K562 (cell line): ENCODE results near the gene APC2. TPM values are rescaled to one million over a fixed set of nuclear protein-coding genes. Genes with fewer than 3 reads are reported as not detected.

ENCODE experiments used
- ARID4B ChIP-seq: sonication (generic); formaldehyde crosslinking; IDR thresholded peaks from 2 replicates; pipeline ENCODE4 v1.8.0; 2022; ENCODE audit warnings: mild to moderate bottlenecking, missing genetic modification reagents
- CREB1 ChIP-seq, 2 experiments: sonication (generic) in 1 of 2; formaldehyde crosslinking in 1 of 2; IDR thresholded peaks; 2 replicates each; pipeline versions ENCODE4 v1.6.1 to v1.8.0; 2012 to 2022; ENCODE audit warnings: inconsistent platforms in 1 of 2, mild to moderate bottlenecking in 1 of 2, missing genetic modification reagents in 1 of 2, moderate library complexity in 1 of 2
- EP300 ChIP-seq: IDR thresholded peaks from 2 replicates; pipeline ENCODE4 v1.6.1; 2012; ENCODE audit warnings: low read length, improper control_type of control experiment
- ETV1 ChIP-seq: fragments of 450-650 bp; conservative IDR thresholded peaks from 2 replicates; pipeline ENCODE4 v1.6.1; 2016; ENCODE audit warnings: missing genetic modification characterization, control low read depth, low read depth, missing compliant biosample characterization
- FOXK2 ChIP-seq, 2 experiments: fragments of 450-650 bp; IDR thresholded peaks in 1 of 2; conservative IDR thresholded peaks in 1 of 2; 2 replicates each; pipeline ENCODE4 v1.6.1; 2016; ENCODE audit warnings: low read depth in 2 of 2, mild to moderate bottlenecking in 1 of 2
- HNRNPLL ChIP-seq: fragments of 200-400 bp; formaldehyde crosslinking; IDR thresholded peaks from 2 replicates; pipeline ENCODE4 v1.6.1; 2017; ENCODE audit warnings: low read length, low read depth, mild to moderate bottlenecking; ENCODE audit not compliant: poor library complexity, severe bottlenecking
- IRF2 ChIP-seq: sonication (generic); formaldehyde crosslinking; IDR thresholded peaks from 2 replicates; pipeline ENCODE4 v1.8.1; 2022; ENCODE audit warnings: mild to moderate bottlenecking, missing genetic modification reagents
- MCM7 ChIP-seq, 2 experiments: fragments of 450-650 bp; IDR thresholded peaks; 2 replicates each; pipeline ENCODE4 v1.6.1; 2016 to 2018
- MEIS2 ChIP-seq: fragments of 450-650 bp; IDR thresholded peaks from 2 replicates; pipeline ENCODE4 v1.6.1; 2014; ENCODE audit warnings: mild to moderate bottlenecking; ENCODE audit not compliant: partially characterized antibody
- MYC ChIP-seq, 2 experiments: fragments of 250-450 bp in 1 of 2; sonication (Bioruptor Pico) in 1 of 2; IDR thresholded peaks; 2 replicates each; pipeline versions ENCODE4 v1.5.1 to v1.6.1; 2012 to 2021; ENCODE audit warnings: low read depth in 2 of 2, borderline replicate concordance in 1 of 2, improper control_type of control experiment in 1 of 2, low read length in 1 of 2, mild to moderate bottlenecking in 1 of 2, moderate library complexity in 1 of 2
- NFIC ChIP-seq: fragments of 450-650 bp; IDR thresholded peaks from 2 replicates; pipeline ENCODE4 v1.6.1; 2017; ENCODE audit warnings: mild to moderate bottlenecking, inconsistent platforms
- RBFOX2 ChIP-seq: fragments of 200-400 bp; formaldehyde crosslinking; IDR thresholded peaks from 2 replicates; pipeline ENCODE4 v1.6.1; 2017; ENCODE audit warnings: low read depth, mild to moderate bottlenecking, low read length, moderate library complexity
- RHOXF2B ChIP-seq: fragments of 250-450 bp; sonication (Bioruptor Pico); conservative IDR thresholded peaks from 2 replicates; pipeline ENCODE4 v1.5.1; 2021
- SIX5 ChIP-seq, 2 experiments: IDR thresholded peaks; 2 replicates each; pipeline ENCODE4 v1.6.1; 2011; ENCODE audit warnings: low read length in 2 of 2, borderline replicate concordance in 1 of 2, low read depth in 1 of 2, mild to moderate bottlenecking in 1 of 2, moderate library complexity in 1 of 2; ENCODE audit not compliant: insufficient read depth in 1 of 2
- SNIP1 ChIP-seq: fragments of 450-650 bp; IDR thresholded peaks from 2 replicates; pipeline ENCODE4 v1.7.1; 2017; ENCODE audit warnings: low read depth, mild to moderate bottlenecking
- SRF ChIP-seq, 2 experiments: fragments of 250-450, 450-650 bp in 1 of 2; sonication (Bioruptor Pico) in 1 of 2; sonication (generic) in 1 of 2; formaldehyde crosslinking; IDR thresholded peaks; 2 replicates each; pipeline versions ENCODE4 v1.5.0 to v1.5.1; 2020 to 2022; ENCODE audit warnings: mild to moderate bottlenecking in 1 of 2, missing genetic modification reagents in 1 of 2
- TAF7 ChIP-seq: fragments of 450-650 bp; IDR thresholded peaks from 2 replicates; pipeline ENCODE4 v1.6.1; 2016; ENCODE audit warnings: missing genetic modification characterization, missing compliant biosample characterization
- TCF3 ChIP-seq: sonication (generic); formaldehyde crosslinking; IDR thresholded peaks from 2 replicates; pipeline ENCODE4 v1.4.0; 2020; ENCODE audit warnings: mild to moderate bottlenecking, missing genetic modification reagents
- TEAD1 ChIP-seq, 2 experiments: fragments of 450-650 bp in 1 of 2; sonication (generic) in 1 of 2; formaldehyde crosslinking; IDR thresholded peaks; 2 replicates each; pipeline versions ENCODE4 v1.4.0 to v1.8.0; 2020 to 2022; ENCODE audit warnings: mild to moderate bottlenecking in 2 of 2, missing genetic modification reagents in 1 of 2
- ZBTB12 ChIP-seq: fragments of 250-450 bp; sonication (Bioruptor Pico); IDR thresholded peaks from 2 replicates; pipeline ENCODE4 v1.4.0; 2020
- ZNF644 ChIP-seq: fragments of 200-800 bp; sonication (Bioruptor generic); IDR thresholded peaks from 2 replicates; pipeline ENCODE4 v1.6.1; 2016; ENCODE audit warnings: low read depth, missing genetic modification characterization, missing compliant biosample characterization
- polyA plus RNA-seq, 8 experiments: library from polyadenylated mRNA; depleted of rRNA in 4 of 8; stranded (reverse) in 5 of 8; unstranded in 3 of 8; fragments of >200 nt; fragmentation: Nextera tagmentation in 2 of 8; fragmentation: Illumina TruSeq in 1 of 8; extraction: Ambion mirVana in 2 of 8; extraction: Trizol in 1 of 8; gene quantifications; 2 replicates each; pipeline versions ENCODE4 v1.2.1 to v1.2.3, GENCODE V29; 2011 to 2014; ENCODE audit warnings: inconsistent platforms in 1 of 8, missing spikeins in 1 of 8
- total RNA-seq, 7 experiments: library from RNA; depleted of rRNA in 6 of 7; stranded (reverse); fragments of >200 nt in 6 of 7; fragmentation: Illumina TruSeq in 2 of 7; extraction: Trizol in 2 of 7; gene quantifications; 2 replicates each; pipeline versions ENCODE4 v1.2.1 to v1.2.3, GENCODE V29; 2011 to 2021; ENCODE audit warnings: low replicate concordance in 1 of 7

Gene APC2
- total and polyA plus RNA-seq, 9 of the 15 experiments (the other 6 are each of a cell fraction or from before 2014, with no cell fraction given), result 0.01 to 0.40 (median 0.05) TPM; not detected in 3

- peak; percentile 79 for TF ChIP-seq ARID4B
- TF ChIP-seq CREB1 (IDR thresholded peaks at IDR 0.05), result peak; percentile 90
- TF ChIP-seq CREB1 (CRISPR knock-in tag; IDR thresholded peaks at IDR 0.05), result peak; percentile 94
- no peak for TF ChIP-seq MCM7 (IDR thresholded peaks at IDR 0.05)
- peak; percentile 48 for TF ChIP-seq MEIS2
- TF ChIP-seq TAF7 (tag), result no peak
- peak; percentile 73 for TF ChIP-seq RBFOX2
- peak; percentile 78 for TF ChIP-seq MYC (IDR thresholded peaks at IDR 0.05; ENCODE audit: low read depth, low read length)
- no peak for TF ChIP-seq MYC (CRISPR knock-in tag; IDR thresholded peaks at IDR 0.05; ENCODE audit: borderline replicate concordance, low read depth)
- peak; percentile 39 for TF ChIP-seq HNRNPLL
- TF ChIP-seq RHOXF2B (CRISPR knock-in tag), result peak; percentile 77; the same call in 1 of the 2 replicates
- TF ChIP-seq NFIC, result 0 out of 2 replicates have a peak, but pooled peaks have one; percentile 27
- TF ChIP-seq ZBTB12 (CRISPR knock-in tag), result peak; percentile 69; the same call in 1 of the 2 replicates
- no peak for TF ChIP-seq IRF2 (CRISPR knock-in tag)
- TF ChIP-seq SNIP1, result no peak
- TF ChIP-seq TEAD1 (CRISPR knock-in tag; IDR thresholded peaks at IDR 0.05), result 0 out of 4 replicates have a peak, but pooled peaks of 1 of the 2 experiments have one; percentile 7
- TF ChIP-seq ETV1, result 0 out of 2 replicates have a peak, but pooled peaks have one; percentile 27
- 0 out of 4 replicates have a peak, but pooled peaks of 1 of the 2 experiments have one; percentile 46 for TF ChIP-seq SRF (CRISPR knock-in tag; IDR thresholded peaks at IDR 0.05)
- TF ChIP-seq FOXK2 (conservative IDR thresholded peaks at IDR 0.05 in 1 of 2, IDR thresholded peaks at IDR 0.05 in 1 of 2; ENCODE audit: low read depth in 2 of 2), result peak; percentile 64 to 73; a peak in 2 of 4 replicates
- no peak for TF ChIP-seq EP300
- TF ChIP-seq SIX5 (IDR thresholded peaks at IDR 0.05; ENCODE audit: borderline replicate concordance in 1 of 2, insufficient read depth in 1 of 2, low read depth in 1 of 2, low read length in 2 of 2), result no peak
- no peak for TF ChIP-seq ZNF644 (tag)
- 0 out of 2 replicates have a peak, but pooled peaks have one; percentile 5 for TF ChIP-seq TCF3 (CRISPR knock-in tag)
These were observed 58.0 kb downstream of the APC2 start (continued) for GRCh38 chr19:1507763-1508506.
